ENCODE data around the gene PCDHA9.

PCDHA9 gene

DNA sequence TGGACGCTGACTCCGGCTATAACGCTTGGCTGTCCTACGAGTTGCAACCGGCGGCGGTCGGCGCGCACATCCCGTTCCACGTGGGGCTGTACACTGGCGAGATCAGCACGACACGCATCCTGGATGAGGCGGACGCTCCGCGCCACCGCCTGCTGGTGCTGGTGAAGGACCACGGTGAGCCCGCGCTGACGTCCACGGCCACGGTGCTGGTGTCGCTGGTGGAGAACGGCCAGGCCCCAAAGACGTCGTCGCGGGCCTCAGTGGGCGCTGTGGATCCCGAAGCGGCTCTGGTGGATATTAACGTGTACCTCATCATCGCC lies 29.0 kb downstream of the PCDHA9 start:
- no peak for DNase-seq

DNA sequence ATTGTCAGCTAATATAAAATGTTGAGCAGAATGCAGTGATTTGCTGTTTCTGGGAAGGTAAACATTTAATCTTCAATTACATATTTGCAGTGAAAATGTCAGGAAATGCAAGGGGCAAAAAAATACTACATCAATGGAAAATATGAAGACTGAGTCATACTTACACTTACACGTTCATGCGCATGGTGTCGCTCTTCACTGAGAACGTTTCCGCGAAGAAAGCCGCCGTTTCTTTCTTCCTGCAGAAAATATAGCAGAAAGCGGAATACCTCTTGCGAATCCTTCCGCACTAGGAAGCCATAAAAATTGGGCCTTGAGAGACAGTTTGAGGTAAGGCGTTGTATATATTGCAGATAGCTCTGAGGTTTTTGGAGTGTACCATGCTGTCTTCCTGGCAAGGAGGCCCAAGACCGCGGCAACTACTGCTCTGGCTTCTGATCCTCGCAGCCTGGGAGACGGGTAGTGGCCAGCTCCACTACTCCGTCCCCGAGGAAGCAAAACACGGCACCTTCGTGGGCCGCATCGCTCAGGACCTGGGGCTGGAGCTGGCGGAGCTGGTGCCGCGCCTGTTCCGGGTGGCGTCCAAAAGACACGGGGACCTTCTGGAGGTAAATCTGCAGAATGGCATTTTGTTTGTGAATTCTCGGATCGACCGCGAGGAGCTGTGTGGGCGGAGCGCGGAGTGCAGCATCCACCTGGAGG lies 33.9 kb downstream of the PCDHA9 start, which contains the start of gene PCDHA13:
PCDHA13 (plus strand) TSS at position 236 of the 702 bp plus-strand sequence; CDS start at position 381, 145 bp downstream.
- no peak for DNase-seq

DNA sequence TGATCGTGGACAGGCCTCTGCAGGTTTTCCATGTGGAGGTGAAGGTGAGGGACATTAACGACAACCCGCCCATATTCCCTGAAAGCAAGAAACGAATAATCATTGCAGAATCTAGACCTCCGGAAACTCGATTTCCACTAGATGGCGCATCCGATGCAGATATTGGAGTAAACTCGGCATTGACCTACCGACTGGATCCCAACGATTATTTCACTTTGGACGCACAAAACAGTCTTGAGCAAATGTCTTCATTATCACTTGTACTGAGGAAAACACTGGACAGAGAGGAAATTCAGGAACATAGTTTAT lies 34.4 kb downstream of the PCDHA9 start:
- no peak for DNase-seq

DNA sequence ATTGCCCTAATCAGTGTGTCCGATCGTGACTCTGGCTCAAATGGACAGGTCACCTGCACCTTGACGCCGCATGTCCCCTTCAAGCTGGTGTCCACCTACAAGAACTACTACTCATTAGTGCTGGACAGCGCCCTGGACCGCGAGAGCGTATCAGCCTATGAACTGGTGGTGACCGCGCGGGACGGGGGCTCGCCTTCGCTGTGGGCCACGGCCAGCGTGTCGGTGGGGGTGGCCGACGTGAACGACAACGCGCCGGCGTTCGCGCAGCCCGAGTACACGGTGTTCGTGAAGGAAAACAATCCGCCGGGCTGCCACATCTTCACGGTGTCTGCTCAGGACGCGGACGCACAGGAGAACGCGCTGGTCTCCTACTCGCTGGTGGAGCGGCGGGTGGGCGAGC lies 35.2 kb downstream of the PCDHA9 start:
- no peak for DNase-seq

DNA sequence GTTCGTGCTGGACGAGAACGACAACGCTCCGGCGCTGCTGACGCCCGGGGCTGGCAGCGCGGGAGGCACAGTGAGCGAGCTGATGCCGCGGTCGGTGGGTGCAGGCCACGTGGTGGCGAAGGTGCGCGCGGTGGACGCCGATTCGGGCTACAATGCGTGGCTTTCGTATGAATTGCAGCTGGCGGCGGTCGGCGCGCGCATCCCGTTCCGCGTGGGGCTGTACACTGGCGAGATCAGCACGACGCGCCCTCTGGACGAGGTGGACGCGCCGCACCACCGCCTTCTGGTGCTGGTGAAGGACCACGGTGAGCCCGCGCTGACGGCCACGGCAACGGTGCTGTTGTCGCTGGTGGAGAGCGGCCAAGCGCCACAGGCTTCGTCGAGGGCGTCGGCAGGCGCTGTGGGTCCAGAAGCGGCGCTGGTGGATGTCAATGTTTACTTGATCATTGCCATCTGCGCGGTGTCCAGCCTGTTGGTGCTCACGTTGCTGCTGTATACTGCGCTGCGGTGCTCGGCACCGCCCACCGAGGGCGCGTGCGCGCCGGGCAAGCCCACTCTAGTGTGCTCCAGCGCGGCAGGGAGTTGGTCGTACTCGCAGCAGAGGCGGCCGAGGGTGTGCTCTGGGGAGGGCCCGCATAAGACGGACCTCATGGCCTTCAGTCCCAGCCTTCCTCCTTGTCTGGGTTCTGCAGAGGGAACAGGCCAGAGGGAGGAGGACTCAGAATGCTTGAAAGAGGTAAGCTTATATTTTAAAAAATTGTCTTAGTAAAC lies 35.9 kb downstream of the PCDHA9 start:
- DNase-seq, result no peak
